HG02759 (cell line): ENCODE data around the gene CADM1.

Source experiments
- ATAC-seq: cut with Tn5 transposase; IDR thresholded peaks from one replicate; pipeline ENCODE4 v1.9.1; 2021; ENCODE audit warnings: mild to moderate bottlenecking, moderate library complexity; ENCODE audit not compliant: unreplicated experiment

The CADM1 gene

GRCh38 chr11:115409116-115409670 lies 95.0 kb downstream of the CADM1 start:
- no peak for ATAC-seq

- ATAC-seq, result no peak
These were observed 95.9 kb downstream of the CADM1 start for GRCh38 chr11:115408036-115408921.

- no peak for ATAC-seq
These were observed 96.7 kb downstream of the CADM1 start for GRCh38 chr11:115407496-115407895.

GRCh38 chr11:115406404-115406803 lies 97.8 kb downstream of the CADM1 start:
- no peak for ATAC-seq

GRCh38 chr11:115398333-115399080 lies 105.7 kb downstream of the CADM1 start:
- no peak for ATAC-seq

DNA sequence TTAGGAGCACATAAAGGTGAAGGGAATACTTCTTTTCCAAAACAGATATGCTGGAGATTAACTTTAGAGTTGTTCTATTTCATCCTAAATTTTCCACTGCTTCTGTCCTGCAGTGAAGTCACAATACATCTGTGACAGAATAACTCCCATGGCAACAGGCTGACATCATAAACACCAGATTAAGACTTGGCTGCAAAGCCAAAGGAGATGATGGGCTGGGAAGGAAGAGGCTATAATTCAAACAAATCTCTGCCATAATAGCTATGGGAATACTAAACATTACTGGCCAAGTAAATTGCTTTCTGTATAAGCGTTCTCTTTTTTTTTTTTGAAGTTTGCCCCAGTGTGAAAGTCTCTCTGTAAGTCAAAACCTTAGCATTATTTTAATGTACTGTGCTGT lies 107.7 kb downstream of the CADM1 start:
- no peak for ATAC-seq

GRCh38 chr11:115393950-115394349 lies 110.3 kb downstream of the CADM1 start:
- no peak for ATAC-seq

GRCh38 chr11:115391598-115391997 lies 112.6 kb downstream of the CADM1 start:
- no peak for ATAC-seq

DNA sequence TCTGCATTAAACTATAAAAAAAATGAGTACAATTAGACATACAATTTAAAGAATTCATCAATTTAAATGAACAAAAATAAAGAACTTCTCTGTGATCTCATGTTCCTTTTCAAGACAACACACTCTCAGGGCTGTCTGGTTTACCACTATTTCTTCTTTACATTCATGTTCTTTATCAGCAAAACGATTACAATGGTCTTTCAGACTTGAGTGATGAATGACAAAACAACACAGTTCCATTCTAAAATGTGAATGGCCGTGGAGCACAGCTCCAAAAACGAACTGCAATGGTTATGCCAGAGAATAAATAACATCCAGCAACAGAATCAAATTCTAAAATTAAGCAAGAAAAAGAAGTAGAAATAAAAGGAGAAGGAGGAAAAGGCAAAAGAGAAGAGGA lies 113.1 kb downstream of the CADM1 start:
- ATAC-seq, result no peak

GRCh38 chr11:115390441-115390840 lies 113.8 kb downstream of the CADM1 start:
- no peak for ATAC-seq

DNA sequence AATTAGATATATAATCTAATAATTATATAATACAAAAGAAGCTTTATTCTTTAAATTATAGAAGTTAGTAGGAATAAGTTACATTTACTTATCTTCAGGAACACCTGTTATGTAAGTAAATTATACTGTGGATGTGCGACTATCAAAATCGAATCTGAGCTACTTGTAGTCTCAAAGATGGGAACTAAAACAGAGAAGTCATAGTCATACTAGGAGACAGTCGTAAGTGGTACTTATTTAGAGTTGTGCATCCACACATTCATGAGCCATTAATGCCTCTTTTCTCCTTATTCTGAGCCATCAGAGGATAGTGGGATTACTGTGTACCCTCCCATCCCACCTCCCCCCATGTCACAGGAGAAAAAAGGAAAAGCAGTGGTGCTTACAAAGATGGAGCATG lies 114.4 kb downstream of the CADM1 start:
- no peak for ATAC-seq

DNA sequence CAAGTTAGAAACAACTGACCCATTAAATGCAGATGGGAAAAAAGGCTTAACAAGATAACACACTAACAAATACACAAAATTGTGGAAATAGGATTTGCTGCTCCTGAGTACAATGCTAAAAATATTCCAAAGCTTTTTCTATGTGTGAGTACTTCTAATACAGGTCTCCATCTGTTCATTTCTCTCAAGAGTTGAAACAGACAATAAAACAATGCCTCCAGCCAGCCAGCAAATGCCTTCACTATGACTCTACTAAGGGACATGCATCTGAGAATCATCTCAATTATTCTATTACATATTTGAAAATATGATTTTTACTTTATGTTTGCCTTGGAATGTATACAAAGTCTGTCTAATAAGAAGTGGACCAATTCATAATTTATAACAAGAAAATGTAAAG lies 119.0 kb downstream of the CADM1 start:
- ATAC-seq, result no peak

- ATAC-seq, result no peak
These were observed 120.0 kb downstream of the CADM1 start for GRCh38 chr11:115384236-115384635.

DNA sequence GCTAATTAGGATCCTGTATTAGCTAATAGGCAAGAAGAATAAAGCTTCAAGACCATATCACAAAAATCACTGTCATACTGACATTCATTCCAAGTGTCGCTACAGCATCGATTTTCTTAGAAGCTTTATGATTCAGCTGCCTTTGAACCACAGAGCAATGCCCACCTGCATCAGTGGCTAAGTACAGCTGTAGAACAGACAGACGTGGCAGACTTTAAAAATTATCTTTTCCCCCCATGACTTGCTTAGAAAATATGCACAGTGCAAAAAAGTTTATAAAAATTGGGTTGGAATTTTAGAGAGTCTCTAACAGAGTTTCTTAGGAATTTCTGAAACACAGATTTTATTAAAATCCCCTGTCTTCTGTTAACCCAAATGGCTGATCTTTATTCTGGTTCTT lies 120.8 kb downstream of the CADM1 start:
- no peak for ATAC-seq

- peak; percentile 83 for ATAC-seq
These were observed 124.7 kb downstream of the CADM1 start for GRCh38 chr11:115379528-115379927.

GRCh38 chr11:115378557-115378956 lies 125.7 kb downstream of the CADM1 start:
- no peak for ATAC-seq

DNA sequence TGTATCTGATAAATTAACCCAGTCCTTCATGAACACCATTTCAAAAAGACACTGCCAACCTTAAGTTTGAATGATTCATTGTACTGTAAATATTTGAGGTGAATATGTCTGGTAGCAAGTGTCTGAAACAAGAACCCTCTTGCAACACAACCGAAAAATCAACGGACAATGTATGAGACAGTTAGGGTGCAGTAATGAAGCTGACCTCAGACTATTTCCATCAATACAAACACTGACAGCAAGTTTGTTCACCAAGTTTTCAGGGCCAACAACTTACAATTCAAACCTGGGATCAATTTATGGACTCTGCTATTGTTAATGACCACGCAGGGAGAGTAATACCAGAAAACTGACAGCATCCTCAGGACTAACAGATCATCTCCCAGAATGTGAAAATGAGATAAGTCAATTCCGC lies 126.3 kb downstream of the CADM1 start:
- ATAC-seq, result no peak

DNA sequence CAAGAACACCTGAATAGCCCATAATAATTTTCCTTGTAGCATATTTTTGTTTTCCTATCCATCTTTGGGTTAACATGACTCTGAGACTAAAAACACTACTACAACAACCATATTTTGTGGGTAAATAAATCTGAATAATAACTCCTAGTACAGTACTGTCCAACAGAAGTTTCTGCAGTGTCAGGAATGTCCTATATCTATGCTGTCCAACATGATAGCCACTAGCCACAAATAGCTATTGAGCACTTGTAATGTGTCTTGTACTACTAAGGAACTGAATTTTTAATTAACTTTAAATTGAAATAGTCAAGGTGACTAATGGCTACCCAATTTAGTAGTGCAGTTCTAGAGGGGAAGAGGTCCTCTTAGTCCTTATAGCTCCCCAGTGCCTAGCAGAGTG lies 135.6 kb downstream of the CADM1 start:
- ATAC-seq, result no peak

GRCh38 chr11:115366826-115367225 lies 137.4 kb downstream of the CADM1 start:
- no peak for ATAC-seq

DNA sequence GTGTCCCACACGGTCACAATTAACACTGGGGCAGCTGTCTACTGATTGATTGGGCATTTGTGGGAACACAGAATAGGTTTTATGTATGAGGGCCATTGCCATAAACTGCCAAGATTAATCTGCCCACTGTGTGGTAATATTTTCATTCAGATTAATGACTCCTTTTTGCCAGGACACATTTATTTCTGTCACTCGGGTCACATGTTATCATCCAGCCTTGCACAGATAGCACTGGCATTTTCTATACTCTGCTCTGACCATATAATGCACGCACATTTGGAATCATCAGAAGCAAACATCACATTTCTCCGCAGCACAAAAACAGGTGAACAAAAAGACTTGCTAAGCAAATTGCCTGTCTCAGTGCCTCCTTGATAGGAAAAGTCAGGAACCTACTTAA lies 138.3 kb downstream of the CADM1 start:
- no peak for ATAC-seq

DNA sequence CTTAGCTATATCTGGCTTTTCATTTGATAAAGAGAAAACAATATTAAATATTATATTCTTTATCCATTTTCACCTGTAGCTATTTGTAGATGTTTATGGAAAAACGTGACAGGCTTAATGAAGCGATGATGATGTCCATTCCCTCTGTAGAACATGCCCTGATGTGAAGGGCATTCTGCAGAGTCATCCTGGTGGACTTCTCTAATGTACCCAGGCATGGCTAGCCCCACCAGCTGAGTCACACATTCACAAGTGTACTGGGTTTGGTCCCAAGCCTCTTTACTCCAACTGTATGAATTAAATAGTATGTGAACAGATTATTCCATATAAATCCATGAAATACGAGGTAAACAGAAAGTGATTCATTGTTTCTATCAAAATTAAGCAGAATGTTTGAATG lies 139.3 kb downstream of the CADM1 start:
- no peak for ATAC-seq

DNA sequence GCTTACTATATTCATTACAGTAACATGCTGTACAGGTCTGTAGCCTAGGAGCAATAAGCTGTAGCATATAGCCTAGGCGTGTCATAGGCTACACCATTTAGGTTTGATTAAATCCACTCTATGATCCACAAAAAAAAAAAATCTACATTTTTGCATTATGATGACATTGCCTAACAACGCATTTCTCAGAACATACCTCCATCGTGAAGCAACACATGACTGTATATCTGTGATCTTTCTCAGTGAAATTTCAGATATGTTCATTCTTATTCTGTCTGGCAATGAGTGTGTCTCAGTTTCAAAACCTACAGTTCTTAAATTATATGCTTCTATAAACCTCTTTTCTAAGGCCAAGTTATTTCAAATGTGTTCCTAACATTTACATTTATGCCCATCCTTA lies 140.3 kb downstream of the CADM1 start:
- ATAC-seq, result no peak
